H1 (cell line): Measurements from ENCODE around the gene DMBX1. TPM values are rescaled to one million over a fixed set of nuclear protein-coding genes. Genes with fewer than 3 reads are reported as not detected.

ENCODE experiments used
- CTCF ChIA-PET: fragments of 300-600 bp; sonication (Branson Sonifier 250); formaldehyde crosslinking; loops from one replicate; lab custom pipeline; 2021; ENCODE audit not compliant: partially characterized antibody; lab: Charles Lee
- POLR2A ChIA-PET: fragments of 300-600 bp; sonication (Branson Sonifier 250); formaldehyde crosslinking; loops from one replicate; lab custom pipeline; 2021; ENCODE audit warnings: inconsistent platforms; ENCODE audit not compliant: partially characterized antibody; lab: Charles Lee
- DNase-seq, 2 experiments: peaks; one replicate each; pipeline versions ENCODE4 v3.0.0 to v3.0.0-alpha.2; 2010 to 2022; ENCODE audit warnings: low spot score in 2 of 2, low read depth in 1 of 2, mixed read lengths in 1 of 2
- FAIRE-seq: peaks from 2 replicates; lab custom pipeline; 2011; peaks lifted over from hg19 to GRCh38; lab: Jason Lieb, UNC
- H2AFZ ChIP-seq: 2 replicates; pipeline ENCODE4 v1.8.1; 2012; ENCODE audit warnings: low read length, inconsistent platforms
- H2AK5ac ChIP-seq: 2 replicates; pipeline ENCODE4 v1.6.1; 2013; ENCODE audit warnings: low read depth, low read length
- H2BK120ac ChIP-seq: replicated peaks from 2 replicates; pipeline ENCODE3; 2013; ENCODE audit warnings: low read depth, low read length, inconsistent platforms
- H2BK12ac ChIP-seq: 2 replicates; pipeline ENCODE4 v1.6.1; 2013; ENCODE audit warnings: low read depth, low read length
- H2BK15ac ChIP-seq: 2 replicates; pipeline ENCODE4 v1.6.1; 2013; ENCODE audit warnings: low read length
- H2BK20ac ChIP-seq: 2 replicates; pipeline ENCODE4 v1.6.1; 2013; ENCODE audit warnings: low read length
- H2BK5ac ChIP-seq: 2 replicates; pipeline ENCODE4 v1.6.1; 2013; ENCODE audit warnings: low read depth, low read length
- H3K14ac ChIP-seq: 2 replicates; pipeline ENCODE4 v1.6.1; 2013; ENCODE audit warnings: inconsistent platforms; ENCODE audit not compliant: insufficient read length
- H3K18ac ChIP-seq: 2 replicates; pipeline ENCODE4 v1.6.1; 2013; ENCODE audit warnings: low read length; ENCODE audit errors: extremely low read depth
- H3K23ac ChIP-seq: 2 replicates; pipeline ENCODE4 v1.6.1; 2013; ENCODE audit warnings: inconsistent platforms; ENCODE audit not compliant: insufficient read length
- H3K23me2 ChIP-seq: 2 replicates; pipeline ENCODE4 v1.6.1; 2013; ENCODE audit warnings: low read depth, low read length
- H3K27ac ChIP-seq: 2 replicates; pipeline ENCODE4 v1.6.1; 2011; ENCODE audit warnings: low read depth, low read length, inconsistent platforms
- H3K27me3 ChIP-seq, 4 experiments: replicated peaks in 1 of 4; 1 replicate in 1 of 4; 2 replicates in 3 of 4; pipeline versions ENCODE4 v1.6.1 to v1.8.1; 2011 to 2013; ENCODE audit warnings: low read length in 3 of 4, mild to moderate bottlenecking in 3 of 4, inconsistent platforms in 2 of 4, mixed read lengths in 2 of 4, moderate library complexity in 1 of 4; ENCODE audit not compliant: control insufficient read depth in 3 of 4, insufficient read depth in 3 of 4; ENCODE audit errors: extremely low read depth in 1 of 4
- H3K36me3 ChIP-seq, 4 experiments: 2 replicates each; pipeline versions ENCODE4 v1.6.1 to v1.8.1; 2011 to 2013; ENCODE audit warnings: mild to moderate bottlenecking in 4 of 4, low read length in 3 of 4, moderate library complexity in 2 of 4, control low read depth in 1 of 4, inconsistent platforms in 1 of 4; ENCODE audit not compliant: insufficient read depth in 4 of 4, control insufficient read depth in 2 of 4
- H3K4ac ChIP-seq: replicated peaks from 2 replicates; pipeline ENCODE3; 2013; ENCODE audit warnings: low read length, low read depth, mixed read lengths, inconsistent platforms; ENCODE audit not compliant: insufficient read length
- H3K4me1 ChIP-seq, 4 experiments: replicated peaks in 1 of 4; 1 replicate in 1 of 4; 2 replicates in 3 of 4; pipeline versions ENCODE4 v1.6.1 to v1.8.1; 2011 to 2013; ENCODE audit warnings: low read length in 3 of 4, inconsistent platforms in 2 of 4, mixed read lengths in 1 of 4; ENCODE audit not compliant: insufficient read depth in 4 of 4, control insufficient read depth in 3 of 4
- H3K4me2 ChIP-seq, 2 experiments: 2 replicates each; pipeline versions ENCODE4 v1.6.1 to v1.8.1; 2011 to 2013; ENCODE audit warnings: low read depth in 2 of 2, low read length in 2 of 2, control low read depth in 1 of 2, inconsistent platforms in 1 of 2, mild to moderate bottlenecking in 1 of 2; ENCODE audit not compliant: insufficient read depth in 1 of 2
- H3K4me3 ChIP-seq, 4 experiments: fragments of 200-600, 300-600 bp in 1 of 4; sonication (generic), shearing (Covaris generic), sonication (Bioruptor Twin) in 1 of 4; 2 replicates each; pipeline versions ENCODE4 v1.5.1 to v1.8.1; 2011 to 2016; ENCODE audit warnings: low read length in 4 of 4, low read depth in 3 of 4, control low read depth in 2 of 4, inconsistent platforms in 2 of 4, mild to moderate bottlenecking in 2 of 4, mixed read lengths in 1 of 4, moderate library complexity in 1 of 4; ENCODE audit not compliant: insufficient read depth in 2 of 4; ENCODE audit errors: extremely low read depth in 1 of 4
- H3K56ac ChIP-seq: replicated peaks from 2 replicates; pipeline ENCODE3; 2013; ENCODE audit warnings: low read depth, mild to moderate bottlenecking, mixed read lengths, low read length, inconsistent platforms; ENCODE audit not compliant: insufficient read length
- H3K79me1 ChIP-seq: 2 replicates; pipeline ENCODE4 v1.6.1; 2013; ENCODE audit warnings: low read depth, low read length, control low read depth
- H3K79me2 ChIP-seq, 2 experiments: 2 replicates each; pipeline versions ENCODE4 v1.6.1 to v1.8.1; 2012 to 2013; ENCODE audit warnings: low read length in 2 of 2, mild to moderate bottlenecking in 2 of 2, inconsistent platforms in 1 of 2; ENCODE audit not compliant: insufficient read depth in 2 of 2, control insufficient read depth in 1 of 2
- H3K9ac ChIP-seq, 4 experiments: replicated peaks in 1 of 4; 1 replicate in 1 of 4; 2 replicates in 3 of 4; pipeline versions ENCODE4 v1.6.1 to v1.8.1; 2011 to 2013; ENCODE audit warnings: low read depth in 3 of 4, low read length in 3 of 4, control low read depth in 2 of 4, mild to moderate bottlenecking in 2 of 4, moderate library complexity in 2 of 4, inconsistent platforms in 1 of 4; ENCODE audit errors: extremely low read depth in 1 of 4
- H3K9me3 ChIP-seq, 2 experiments: 2 replicates each; pipeline versions ENCODE4 v1.6.1 to v1.8.1; 2012 to 2013; ENCODE audit warnings: mild to moderate bottlenecking in 2 of 2, moderate library complexity in 2 of 2, control low read depth in 1 of 2, inconsistent platforms in 1 of 2, low read depth in 1 of 2, low read length in 1 of 2, mixed read lengths in 1 of 2; ENCODE audit not compliant: insufficient read depth in 2 of 2
- H4K20me1 ChIP-seq, 2 experiments: replicated peaks in 1 of 2; 2 replicates each; pipeline versions ENCODE3 to v1.8.1; 2011 to 2013; ENCODE audit warnings: inconsistent platforms in 2 of 2, low read length in 2 of 2, mild to moderate bottlenecking in 1 of 2; ENCODE audit not compliant: insufficient read depth in 2 of 2, control insufficient read depth in 1 of 2
- H4K5ac ChIP-seq: 2 replicates; pipeline ENCODE4 v1.6.1; 2013; ENCODE audit warnings: low read length, low read depth, mixed read lengths, inconsistent platforms; ENCODE audit not compliant: insufficient read length
- H4K8ac ChIP-seq: 2 replicates; pipeline ENCODE4 v1.8.0; 2013; ENCODE audit warnings: mild to moderate bottlenecking, moderate library complexity, low read length, inconsistent platforms; ENCODE audit not compliant: insufficient read depth; ENCODE audit errors: extremely low read depth
- H4K91ac ChIP-seq: replicated peaks from 2 replicates; pipeline ENCODE3; 2013; ENCODE audit warnings: low read length, mixed read lengths, inconsistent platforms; ENCODE audit not compliant: insufficient read length
- EZH2 ChIP-seq: fragments of 200-600 bp; sonication (generic); IDR thresholded peaks from 2 replicates; pipeline ENCODE4 v1.7.1; 2012; ENCODE audit warnings: low read depth, mild to moderate bottlenecking, moderate library complexity, low read length, inconsistent platforms; ENCODE audit not compliant: severe bottlenecking
- RNF2 ChIP-seq: fragments of 200-900, 300-1000 bp; sonication (generic); IDR thresholded peaks from 2 replicates; pipeline ENCODE4 v1.7.1; 2016; ENCODE audit warnings: borderline replicate concordance, low read depth, mild to moderate bottlenecking, antibody characterized with exemption, low read length; ENCODE audit not compliant: poor library complexity, severe bottlenecking; ENCODE audit errors: missing control alignments
- RXRA ChIP-seq: IDR thresholded peaks from 2 replicates; pipeline ENCODE4 v1.6.1; 2011; ENCODE audit warnings: low read depth, mild to moderate bottlenecking, low read length, moderate library complexity; ENCODE audit not compliant: insufficient read depth
- SAP30 ChIP-seq: fragments of 300-600 bp; sonication (generic); IDR thresholded peaks from 2 replicates; pipeline ENCODE4 v1.7.1; 2012; ENCODE audit warnings: low read length, moderate library complexity, mild to moderate bottlenecking, inconsistent platforms; ENCODE audit not compliant: insufficient read depth, insufficient replicate concordance
- SUZ12 ChIP-seq: fragments of 200-600 bp; sonication (generic); IDR thresholded peaks from 2 replicates; pipeline ENCODE4 v1.6.1; 2012; ENCODE audit warnings: mild to moderate bottlenecking, inconsistent platforms, low read length, moderate library complexity, mixed read lengths
- WGBS, 2 experiments: shearing (Covaris generic) in 1 of 2; methylation state at CpG; one replicate each; pipeline versions ENCODE4 v1.1.6 to v1.1.7; 2013 to 2015; ENCODE audit warnings: low lambda C conversion rate in 2 of 2, mixed read lengths in 2 of 2, inconsistent platforms in 1 of 2, low coverage in 1 of 2, missing lambda C conversion rate in 1 of 2; ENCODE audit not compliant: insufficient replicate concordance in 2 of 2, insufficient coverage in 1 of 2, insufficient read length in 1 of 2; ENCODE audit errors: extremely low coverage in 1 of 2, missing lambda C conversion rate in 1 of 2; 5-methylcytosine and 5-hydroxymethylcytosine counted together
- polyA plus RNA-seq, 7 experiments: library from polyadenylated mRNA; depleted of rRNA in 3 of 7; stranded (reverse) in 5 of 7; unstranded in 2 of 7; fragments of >200 nt in 5 of 7; fragments of 200-250 nt in 2 of 7; gene quantifications; 1 replicate in 5 of 7; 2 replicates in 1 of 7; 4 replicates in 1 of 7; pipeline versions ENCODE4 v1.2.1 to v1.2.3, GENCODE V29; 2011 to 2013; ENCODE audit warnings: missing spikeins in 2 of 7, mixed read lengths in 2 of 7
- total RNA-seq: library from RNA; stranded (reverse); fragmentation: NEBNext Ultra II Directional; extraction: Animal tissue kit (Norgen Biotek cat#: 25700); gene quantifications from 2 replicates; pipeline ENCODE4 v1.2.1, GENCODE V29; 2021

Gene DMBX1
- total and polyA plus RNA-seq, 2 of the 8 experiments (the other 6 are each of a cell fraction or from before 2014, with no cell fraction given) = 0.23 to 0.30 TPM

- no peak overlapping the region for H3K56ac ChIP-seq
- no peak overlapping the region for H4K5ac ChIP-seq
- H3K36me3 ChIP-seq = no peaks in the 10 kb centered on the region
- H3K9ac ChIP-seq = no peak overlapping the region
- no peak overlapping the region for H2AK5ac ChIP-seq
- peaks cover 13% of the 10 kb centered on the region for H3K23me2 ChIP-seq
- no peak overlapping the region; the same call in 1 of the 2 replicates for H4K8ac ChIP-seq
- H3K14ac ChIP-seq = no peak overlapping the region
- peak; percentile 50; the same call in 1 of the 2 replicates for TF ChIP-seq SUZ12
- peak; percentile 6 for TF ChIP-seq RNF2
- no peak for TF ChIP-seq SAP30
- no peak for TF ChIP-seq RXRA
- peak; percentile 66 for TF ChIP-seq EZH2
- DNase-seq (peak in 1 of 2 experiments; percentile 62), FAIRE-seq (no peak)
- H3K27ac ChIP-seq = no peak overlapping the region
- no peaks in the 10 kb centered on the region for H3K9me3 ChIP-seq
- H3K4me3 ChIP-seq = peak overlapping the region; percentile 15 to 61 (median 54); a peak in 7 of 8 replicates
- H2BK20ac ChIP-seq = peak overlapping the region; percentile 37; the same call in 1 of the 2 replicates
- H2BK12ac ChIP-seq = 0 out of 2 replicates have a peak overlapping the region, but pooled peaks have one; percentile 43
- no peak overlapping the region for H4K91ac ChIP-seq
- 7% methylated on average over 14 of the region's 14 CpGs; no CpG with 5 or more reads in 1 of the 2 experiments for WGBS, 2 experiments
- H2BK120ac ChIP-seq = peak overlapping the region; percentile 58
- no peak overlapping the region for H2AFZ ChIP-seq
- peaks cover 6 to 9% of the 10 kb centered on the region in 2 experiments for H4K20me1 ChIP-seq
- no peaks in the 10 kb centered on the region for H3K79me2 ChIP-seq
- H3K4me2 ChIP-seq = peak overlapping the region; percentile 90 to 99
- peaks cover 52 to 64% (median 62%) of the 10 kb centered on the region in 4 experiments for H3K27me3 ChIP-seq
- no peak overlapping the region for H3K23ac ChIP-seq
- ChIA-PET CTCF (interaction anchor here (0.7 to 20.4 kb wide), 41 partner anchors 10 to 354 kb away, joined by 3 to 497 read pairs (median 6); partner anchors contain the start of genes KNCN and MKNK1), POLR2A (interaction anchor here (1.0 to 3.9 kb wide), 9 partner anchors 12 to 85 kb away, joined by 3 to 20 read pairs (median 4); no protein-coding TSS in a partner anchor)
- H3K4me1 ChIP-seq = peaks cover 8 to 29% (median 17%) of the 10 kb centered on the region in 4 experiments
- no peaks in the 10 kb centered on the region for H3K79me1 ChIP-seq
- H3K18ac ChIP-seq = peak overlapping the region; percentile 62
- H3K4ac ChIP-seq = peak overlapping the region; percentile 70
- no peak overlapping the region; the same call in 1 of the 2 replicates for H2BK5ac ChIP-seq
- peak overlapping the region; percentile 89 for H2BK15ac ChIP-seq
Observed at GRCh38 chr1:46447499-46448108, 42.0 kb upstream of the DMBX1 start.
